ENCODE measurements around the gene CEP57L1.

GRCh38 chr6:109087661-109088264, 7.5 kb upstream of the CEP57L1 start:
- TF ChIP-seq CTCF (IDR thresholded peaks at IDR 0.05 in 8 of 11, conservative IDR thresholded peaks at IDR 0.05 in 3 of 11) (no peak), POLR2AphosphoS5 (IDR thresholded peaks at IDR 0.05) (no peak), POLR2A (IDR thresholded peaks at IDR 0.05) (no peak)
